Heart left ventricle (tissue), 16 donors: ENCODE measurements around the gene IFI16. TPM values are rescaled to one million over a fixed set of nuclear protein-coding genes. Genes with fewer than 3 reads are reported as not detected.

Experiments used
- ATAC-seq, 4 donors: fragments of 200-7000 bp; cut with Tn5 transposase; one replicate each; pipeline ENCODE4 v1.9.1; 2020 to 2022; ENCODE audit warnings: moderate library complexity in 4 of 4, mild to moderate bottlenecking in 3 of 4, moderate number of reproducible peaks in 1 of 4
- DNase-seq, 5 donors: peaks; one replicate each; pipeline ENCODE4 v3.0.0-alpha.2; 2020
- H3K27ac ChIP-seq, 12 donors: fragments of 200-600 bp; sonication (generic) in 4 of 12; one replicate each; pipeline versions ENCODE4 v1.5.0 to v1.8.0; 2016 to 2022; ENCODE audit warnings: mild to moderate bottlenecking in 2 of 12
- H3K27me3 ChIP-seq, 9 donors: fragments of 200-600 bp; sonication (generic) in 2 of 9; one replicate each; pipeline versions ENCODE4 v1.5.1 to v1.8.0; 2016 to 2022; ENCODE audit warnings: mild to moderate bottlenecking in 3 of 9
- H3K36me3 ChIP-seq, 9 donors: fragments of 200-600 bp; sonication (generic) in 2 of 9; one replicate each; pipeline versions ENCODE4 v1.5.0 to v1.8.0; 2018 to 2022; ENCODE audit warnings: mild to moderate bottlenecking in 2 of 9
- H3K4me1 ChIP-seq, 12 donors: fragments of 200-600 bp; sonication (generic) in 4 of 12; one replicate each; pipeline versions ENCODE4 v1.5.0 to v1.8.0; 2016 to 2022; ENCODE audit warnings: mild to moderate bottlenecking in 3 of 12
- H3K4me3 ChIP-seq, 12 donors: fragments of 200-600 bp; sonication (generic) in 4 of 12; one replicate each; pipeline versions ENCODE4 v1.5.0 to v1.8.0; 2017 to 2022; ENCODE audit warnings: mild to moderate bottlenecking in 9 of 12, moderate library complexity in 4 of 12
- H3K9me3 ChIP-seq, 12 donors: fragments of 200-600 bp; sonication (generic) in 4 of 12; one replicate each; pipeline versions ENCODE4 v1.5.0 to v1.8.0; 2016 to 2022; ENCODE audit warnings: mild to moderate bottlenecking in 1 of 12
- POLR2A ChIP-seq, 2 donors: fragments of 450-650 bp; IDR thresholded peaks; one replicate each; pipeline ENCODE4 v1.6.1; 2017; ENCODE audit warnings: antibody characterized with exemption in 2 of 2, mild to moderate bottlenecking in 2 of 2, moderate library complexity in 2 of 2
- WGBS, 4 donors: extraction: QIAGEN DNeasy Blood & Tissue Kit in 2 of 4; methylation state at CpG; one replicate each; pipeline versions ENCODE4 v1.1.5 to v1.1.7; 2013 to 2018; 5-methylcytosine and 5-hydroxymethylcytosine counted together
- intact Hi-C, 10 donors: fragments of 100-400 bp; cut with DNase I; formaldehyde crosslinking; loops; one replicate each; pipeline versions ENCODE4 v1.11.1 to v1.14.2; 2022
- polyA plus RNA-seq, 2 donors: library from polyadenylated mRNA; stranded (reverse); fragments of 200-250 nt; gene quantifications; one replicate each; pipeline ENCODE4 v1.2.3, GENCODE V29; 2013
- total RNA-seq, 9 donors: library from RNA; depleted of rRNA in 2 of 9; stranded (reverse); fragments of >200 nt in 2 of 9; fragmentation: NEBNext Ultra II Directional in 3 of 9; extraction: Animal tissue kit (Norgen Biotek cat#: 25700) in 3 of 9; gene quantifications; one replicate each; pipeline versions ENCODE4 v1.1.0 to v1.2.4, GENCODE V29; 2016 to 2023
- TF ChIP-seq, protein P1 (sequence below), 12 donors: fragments of 200-600 bp; sonication (generic) in 4 of 12; IDR thresholded peaks; one replicate each; pipeline versions ENCODE4 v1.5.0 to v1.8.0; 2018 to 2022; ENCODE audit warnings: antibody characterized with exemption in 12 of 12, mild to moderate bottlenecking in 5 of 12
- donor health status: ischemic (EF 13 %, LVEDD 7.1; RV severe dilation, severe dysfunction).
- donor health status: healthy with polysubstance abuse.
- donor health status: DM: no; HTN: yes; CAD: no.
- donor health status: DM: no; HTN: no; CAD: no.
- donor health status: ischemic (EF 25% LVEDD 6.9; RV normal size, moderate dysfunction).
- donor health status: ischemic (EF 25% LVEDD 5.7; RV mildly dilated, moderate dysfunction).
- donor health status: healthy.
- donor health status: DM: yes; HTN: yes; CAD: no.
- donor health status: ischemic (EF 35%, LVEDD 5.7; RV mildly dilated, moderate dysfunction).
- donor health status: nonischemic (EF 11% LVEDD 7.7; RV severe dilation, severe dysfunction).
- donor health status: DM: yes; HTN: yes; CAD: no.
- donor health status: PGD.
- donor health status: ischemic (EF 29% LVEDD 5.4; RV normal size, mild dysfunction).
- donor health status: nonischemic (EF 23%, LVEDD 6.1; RV moderate dilation, normal function).

IFI16 gene
- total and polyA plus RNA-seq, 11 donors, result 19.1 to 125 (median 24.8) TPM

GRCh38 chr1:158999316-159000069, 10.2 kb upstream of the IFI16 start:
- H3K36me3 ChIP-seq, result no peaks in the 10 kb centered on the region
- H3K27me3 ChIP-seq, result no peaks in the 10 kb centered on the region
- peak; percentile 83 to 96 (median 94) for ATAC-seq
- peaks cover 0 to 26% (median 4%) of the 10 kb centered on the region in 12 donors for H3K4me1 ChIP-seq
- H3K4me3 ChIP-seq, result peak overlapping the region; percentile 13 to 65 (median 50)
- peak; percentile 64 to 88 (median 83) for DNase-seq
- peak overlapping the region; percentile 55 to 93 (median 82) for H3K27ac ChIP-seq
- intact Hi-C loops, result loop anchor here (2.0 to 10.0 kb wide), 7 partner anchors 73 to 1037 kb away; no protein-coding TSS in a partner anchor
- WGBS, 4 donors, result 16 to 25% (median 20%) methylated on average over 11 of the region's 11 CpGs
- peaks cover 0 to 4% (median 0%) of the 10 kb centered on the region in 12 donors for H3K9me3 ChIP-seq
- TF ChIP-seq, protein P1, sequence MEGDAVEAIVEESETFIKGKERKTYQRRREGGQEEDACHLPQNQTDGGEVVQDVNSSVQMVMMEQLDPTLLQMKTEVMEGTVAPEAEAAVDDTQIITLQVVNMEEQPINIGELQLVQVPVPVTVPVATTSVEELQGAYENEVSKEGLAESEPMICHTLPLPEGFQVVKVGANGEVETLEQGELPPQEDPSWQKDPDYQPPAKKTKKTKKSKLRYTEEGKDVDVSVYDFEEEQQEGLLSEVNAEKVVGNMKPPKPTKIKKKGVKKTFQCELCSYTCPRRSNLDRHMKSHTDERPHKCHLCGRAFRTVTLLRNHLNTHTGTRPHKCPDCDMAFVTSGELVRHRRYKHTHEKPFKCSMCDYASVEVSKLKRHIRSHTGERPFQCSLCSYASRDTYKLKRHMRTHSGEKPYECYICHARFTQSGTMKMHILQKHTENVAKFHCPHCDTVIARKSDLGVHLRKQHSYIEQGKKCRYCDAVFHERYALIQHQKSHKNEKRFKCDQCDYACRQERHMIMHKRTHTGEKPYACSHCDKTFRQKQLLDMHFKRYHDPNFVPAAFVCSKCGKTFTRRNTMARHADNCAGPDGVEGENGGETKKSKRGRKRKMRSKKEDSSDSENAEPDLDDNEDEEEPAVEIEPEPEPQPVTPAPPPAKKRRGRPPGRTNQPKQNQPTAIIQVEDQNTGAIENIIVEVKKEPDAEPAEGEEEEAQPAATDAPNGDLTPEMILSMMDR (IDR thresholded peaks at IDR 0.05), result no peak
- peak in 1 of 2 donors; percentile 55 for TF ChIP-seq POLR2A (IDR thresholded peaks at IDR 0.05)

GRCh38 chr1:159000070-159000409, 9.7 kb upstream of the IFI16 start:
- intact Hi-C loops, result loop anchor here in 1 of 10 donors (10.0 kb wide), 1 partner anchor 855 kb away; no protein-coding TSS in a partner anchor
- peaks cover 0 to 2% (median 0%) of the 10 kb centered on the region in 12 donors for H3K9me3 ChIP-seq

GRCh38 chr1:159000625-159001024, 9.1 kb upstream of the IFI16 start:
- TF ChIP-seq POLR2A (IDR thresholded peaks at IDR 0.05), result no peak
- TF ChIP-seq, protein P1 (IDR thresholded peaks at IDR 0.05), result no peak

More at GRCh38 chr1:159000070-159000409, 9.7 kb upstream of the IFI16 start:
- Histone ChIP-seq H3K36me3 (no peaks in the 10 kb centered on the region), H3K27me3 (no peaks in the 10 kb centered on the region), H3K4me3 (peak overlapping the region; percentile 13 to 65 (median 50)), H3K27ac (peak overlapping the region; percentile 49 to 93 (median 82)), H3K4me1 (peaks cover 0 to 31% (median 6%) of the 10 kb centered on the region in 12 donors)
- DNase-seq, result no peak
- TF ChIP-seq, protein P1 (IDR thresholded peaks at IDR 0.05), result no peak
- TF ChIP-seq POLR2A (IDR thresholded peaks at IDR 0.05), result peak in 1 of 2 donors; percentile 7
- ATAC-seq, result peak in 2 of 4 donors; percentile 4 to 23
- 9 to 23% (median 16%) methylated on average over 6 of the region's 6 CpGs for WGBS, 4 donors

DNA sequence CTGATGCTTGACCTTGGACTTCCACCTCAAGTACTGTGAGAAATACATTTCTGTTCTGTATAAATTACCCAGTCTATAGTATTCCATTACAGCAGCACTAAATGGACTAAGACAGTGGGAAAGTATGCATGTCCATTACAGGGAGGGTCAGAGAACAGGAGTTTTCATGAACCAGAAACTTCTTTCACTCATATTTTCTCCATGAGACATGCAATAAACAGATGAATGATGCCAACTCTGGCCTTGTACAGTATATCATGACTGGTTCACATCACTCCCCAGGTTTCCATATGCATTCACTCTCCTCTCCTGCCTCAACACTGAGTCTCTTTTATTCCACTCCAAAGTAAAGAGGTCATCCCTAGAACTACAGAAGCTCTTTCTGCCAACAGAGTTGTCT, 4.5 kb upstream of the IFI16 start:
- peak overlapping the region in 2 of 12 donors; percentile 19 to 45 for H3K4me3 ChIP-seq
- peaks cover 0 to 68% (median 21%) of the 10 kb centered on the region in 12 donors for H3K4me1 ChIP-seq
- H3K27me3 ChIP-seq, result no peaks in the 10 kb centered on the region
- DNase-seq, result no peak
- peak overlapping the region in 10 of 12 donors; percentile 29 to 99 (median 74) for H3K27ac ChIP-seq
- H3K36me3 ChIP-seq, result no peaks in the 10 kb centered on the region
- ATAC-seq, result no peak
- intact Hi-C loops, result loop anchor here in 1 of 10 donors (10.0 kb wide), 1 partner anchor 860 kb away; no protein-coding TSS in a partner anchor
- no peak for TF ChIP-seq POLR2A (IDR thresholded peaks at IDR 0.05)
- TF ChIP-seq, protein P1 (IDR thresholded peaks at IDR 0.05), result no peak
- H3K9me3 ChIP-seq, result no peaks in the 10 kb centered on the region

More at GRCh38 chr1:159000625-159001024, 9.1 kb upstream of the IFI16 start:
- intact Hi-C loops, result loop anchor here in 1 of 10 donors (10.0 kb wide), 1 partner anchor 856 kb away; no protein-coding TSS in a partner anchor
- ATAC-seq (peak; percentile 71 to 87 (median 86)), DNase-seq (peak; percentile 75 to 87 (median 85))
- 18 to 39% (median 23%) methylated on average over 1 of the region's 1 CpG for WGBS, 4 donors
- Histone ChIP-seq H3K4me3 (peak overlapping the region; percentile 13 to 65 (median 50)), H3K4me1 (peaks cover 0 to 37% (median 9%) of the 10 kb centered on the region in 12 donors), H3K27me3 (no peaks in the 10 kb centered on the region), H3K36me3 (no peaks in the 10 kb centered on the region), H3K27ac (peak overlapping the region; percentile 49 to 93 (median 82)), H3K9me3 (no peaks in the 10 kb centered on the region)
